NCI-H748 (cell line): ENCODE data around the gene LCA5L.

Source experiments
- DNase-seq: peaks from one replicate; lab custom pipeline; 2025; ENCODE audit not compliant: unreplicated experiment; lab: John Stamatoyannopoulos, UW

Gene LCA5L

DNA sequence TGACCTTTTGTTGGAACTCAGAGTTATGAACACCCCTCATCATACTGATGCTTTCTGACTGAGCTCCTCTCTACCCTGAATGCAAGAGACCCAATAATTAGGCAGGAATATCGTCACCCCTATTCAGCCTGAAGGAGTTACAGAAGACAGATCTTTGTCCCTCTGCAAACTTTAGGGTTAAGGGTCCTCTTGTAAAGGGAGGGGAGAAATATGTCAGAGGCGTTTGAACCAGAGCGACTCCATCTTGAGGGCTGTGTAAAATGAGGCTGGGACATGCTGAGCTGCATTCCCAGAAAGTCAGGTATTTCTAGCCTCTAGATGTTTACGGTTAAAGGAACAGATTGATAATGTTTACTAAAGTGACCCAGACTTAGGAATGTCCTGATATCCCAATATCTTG, 86.2 kb downstream of the LCA5L start:
- DNase-seq: no peak
